GM13976 (cell line): ENCODE results near the gene FOXP1.
"Not testable (repeated sequence)": the region's sequence is repeated elsewhere in the genome, so short reads cannot be mapped to it uniquely, and the experiment has no call there.

ENCODE experiments used
- DNase-seq: peaks from one replicate; pipeline ENCODE4 v3.0.0; 2012; ENCODE audit warnings: low spot score
- CTCF ChIP-seq: IDR thresholded peaks from 2 replicates; pipeline ENCODE4 v1.5.1; 2012; ENCODE audit warnings: borderline replicate concordance, mild to moderate bottlenecking; ENCODE audit not compliant: insufficient read depth; ENCODE audit errors: extremely low read depth, missing control alignments, control extremely low read depth
- in situ Hi-C: fragments of 300-500 bp; cut with MboI; formaldehyde crosslinking; loops from one replicate; pipeline ENCODE4 v1.12.0; 2022; ENCODE audit warnings: low sequenced_read_pairs, mixed read lengths, inconsistent platforms; ENCODE audit not compliant: unreplicated experiment

FOXP1 gene

GRCh38 chr3:70980646-70981170, 602.8 kb downstream of the FOXP1 start:
- no peak for TF ChIP-seq CTCF
- peak; percentile 16 for DNase-seq
- in situ Hi-C loops, result no loop called here

GRCh38 chr3:70979983-70980645, 603.4 kb downstream of the FOXP1 start:
- in situ Hi-C loops, result no loop called here
- no peak for TF ChIP-seq CTCF
- DNase-seq, result no peak

- in situ Hi-C loops, result no loop called here
- no peak for TF ChIP-seq CTCF
Measured at GRCh38 chr3:70977712-70978111, 605.8 kb downstream of the FOXP1 start.

GRCh38 chr3:70975981-70976380, 607.5 kb downstream of the FOXP1 start:
- in situ Hi-C loops, DNase-seq: not testable (repeated sequence)

More at GRCh38 chr3:70977712-70978111, 605.8 kb downstream of the FOXP1 start:
- DNase-seq, result no peak

GRCh38 chr3:70974747-70975146, 608.8 kb downstream of the FOXP1 start:
- in situ Hi-C loops, result no loop called here
- TF ChIP-seq CTCF, result no peak

GRCh38 chr3:70973558-70973957, 610.0 kb downstream of the FOXP1 start:
- in situ Hi-C loops, result no loop called here
- DNase-seq, result no peak
- TF ChIP-seq CTCF, result no peak

More at GRCh38 chr3:70974747-70975146, 608.8 kb downstream of the FOXP1 start:
- DNase-seq, result no peak

- no peak for TF ChIP-seq CTCF
- in situ Hi-C loops, result no loop called here
- DNase-seq, result no peak
Measured at GRCh38 chr3:70972855-70973254, 610.7 kb downstream of the FOXP1 start.
